ENCODE results near the gene HMCN2. TPM values are rescaled to one million over a fixed set of nuclear protein-coding genes. Genes with fewer than 3 reads are reported as not detected.

The HMCN2 gene
- total and polyA plus RNA-seq, 2 of the 4 experiments (the other 2 are of a cell fraction), result 0.02 TPM; not detected in 1

GRCh38 chr9:130329061-130329460 is 63.5 kb downstream of the HMCN2 start:
- Histone ChIP-seq H3K27me3 (ENCODE audit: control insufficient read depth, insufficient read depth, low read length) (peaks cover 47% of the 10 kb centered on the region), H3K14ac (replicated peaks; ENCODE audit: low read depth, low read length) (no peak overlapping the region), H3K56ac (ENCODE audit: extremely low read depth, insufficient read depth, low read length) (no peak overlapping the region), H3K79me1 (ENCODE audit: low read depth in 1 of 2, low read length in 2 of 2) (no peaks in the 10 kb centered on the region), H3K4ac (ENCODE audit: low read depth, low read length) (no peak overlapping the region), H2AK9ac (replicated peaks; ENCODE audit: low read depth, low read length, poor library complexity) (no peak overlapping the region), H2AK5ac (ENCODE audit: low read depth, low read length) (no peak overlapping the region), H3K9me1 (ENCODE audit: insufficient read depth, low read length) (no peaks in the 10 kb centered on the region), H2AFZ (replicated peaks; ENCODE audit: low read length, poor library complexity) (no peak overlapping the region), H2BK20ac (ENCODE audit: low read depth, low read length) (no peak overlapping the region), H3K18ac (ENCODE audit: low read depth, low read length) (no peak overlapping the region), H3K4me2 (ENCODE audit: low read depth, low read length) (no peak overlapping the region), H4K20me1 (ENCODE audit: insufficient read depth, low read length) (0 out of 2 replicates have a peak, but pooled peaks cover 2% of the 10 kb centered on the region), H3K27ac (ENCODE audit: insufficient read depth, low read length) (no peak overlapping the region), H4K8ac (ENCODE audit: low read depth in 2 of 2, low read length in 2 of 2) (no peak overlapping the region), H4K5ac (ENCODE audit: low read depth, low read length) (no peak overlapping the region), H4K91ac (ENCODE audit: insufficient read depth, low read depth, low read length) (no peak overlapping the region), H3K23ac (ENCODE audit: low read depth, low read length) (no peak overlapping the region), H2BK120ac (ENCODE audit: low read depth, low read length) (no peak overlapping the region), H3K4me3 (ENCODE audit: insufficient read depth, low read depth, low read length) (no peak overlapping the region), H3K9ac (ENCODE audit: low read depth, low read length) (no peak overlapping the region), H3K9me3 (ENCODE audit: control insufficient read depth, insufficient read depth, low read length) (no peaks in the 10 kb centered on the region), H3K4me1 (ENCODE audit: control insufficient read depth, insufficient read depth, low read length) (peaks cover 16% of the 10 kb centered on the region), H2BK5ac (ENCODE audit: low read depth, low read length, poor library complexity, severe bottlenecking) (no peak overlapping the region), H2BK15ac (ENCODE audit: low read depth, low read length) (no peak overlapping the region), H3K36me3 (ENCODE audit: control insufficient read depth, insufficient read depth, low read length) (no peaks in the 10 kb centered on the region)
- DNase-seq, result no peak
- CTCF ChIA-PET, result no interaction called here
- intact Hi-C loops (cut with micrococcal nuclease), result no loop called here
- in situ Hi-C loops (cut with MboI; ENCODE audit: low sequenced_read_pairs), result no loop called here
- no CpG with 5 or more reads among the region's 2 CpGs for WGBS, 2 experiments (ENCODE audit: extremely low coverage in 2 of 2, insufficient read length in 1 of 2)
- dilution Hi-C loops (cut with HindIII; ENCODE audit: low sequenced_read_pairs, unreplicated experiment), result no loop called here
- TF ChIP-seq USF2 (IDR thresholded peaks at IDR 0.05; ENCODE audit: low read depth, low read length) (no peak), CHD1 (IDR thresholded peaks at IDR 0.05; ENCODE audit: low read depth, low read length) (no peak), NFE2L2 (IDR thresholded peaks at IDR 0.05; ENCODE audit: low read depth, low read length) (no peak), RCOR1 (IDR thresholded peaks at IDR 0.05; ENCODE audit: insufficient replicate concordance, low read length) (no peak), SMC3 (IDR thresholded peaks at IDR 0.05; ENCODE audit: low read depth, low read length) (no peak), ELK1 (IDR thresholded peaks at IDR 0.05; ENCODE audit: borderline replicate concordance, low read depth, low read length) (no peak), MXI1 (IDR thresholded peaks at IDR 0.05; ENCODE audit: borderline replicate concordance, low read depth, low read length) (no peak), RFX5 (IDR thresholded peaks at IDR 0.05; ENCODE audit: low read depth, low read length) (no peak), BHLHE40 (IDR thresholded peaks at IDR 0.05; ENCODE audit: low read depth, low read length) (no peak), CTCF (conservative IDR thresholded peaks at IDR 0.05; ENCODE audit: low read depth, low read length) (no peak)
- no peak for ATAC-seq (ENCODE audit: low read depth)
- POLR2A ChIA-PET (ENCODE audit: unreplicated experiment), result no interaction called here
- BruUV-seq (replicated peaks), result no TSS peak
